ENCODE measurements around the gene PHF2. TPM values are rescaled to one million over a fixed set of nuclear protein-coding genes. Genes with fewer than 3 reads are reported as not detected.

Gene PHF2
- total RNA-seq, 2 donors from 2014 or later, result 32.4 to 32.9 TPM

- WGBS, result 90% methylated on average over 4 of the region's 4 CpGs
- Histone ChIP-seq H3K36me3 (peaks cover under 1 to 6% of the 10 kb centered on the region in 2 donors), H3K27ac (no peak overlapping the region), H3K27me3 (replicated peaks; ENCODE audit: insufficient read depth) (no peaks in the 10 kb centered on the region), H3K4me1 (replicated peaks) (no peaks in the 10 kb centered on the region), H3K9me3 (no peaks in the 10 kb centered on the region), H3K4me3 (no peak overlapping the region)
- intact Hi-C loops (cut with DNase I), result no loop called here
- no peak for DNase-seq (ENCODE audit: low spot score)
- TF ChIP-seq POLR2AphosphoS5 (IDR thresholded peaks at IDR 0.05) (no peak), CTCF (IDR thresholded peaks at IDR 0.05) (no peak), POLR2A (IDR thresholded peaks at IDR 0.05) (no peak)
These were observed 83.4 kb downstream of the PHF2 start for GRCh38 chr9:93659837-93660177.

- Histone ChIP-seq H3K27me3 (replicated peaks; ENCODE audit: insufficient read depth) (no peaks in the 10 kb centered on the region), H3K36me3 (peaks cover 2 to 6% of the 10 kb centered on the region in 2 donors), H3K4me1 (replicated peaks) (no peaks in the 10 kb centered on the region), H3K4me3 (no peak overlapping the region), H3K9me3 (no peaks in the 10 kb centered on the region), H3K27ac (no peak overlapping the region)
- WGBS, result 78% methylated on average over 5 of the region's 5 CpGs
- no peak for DNase-seq (ENCODE audit: low spot score)
- TF ChIP-seq POLR2A (IDR thresholded peaks at IDR 0.05) (no peak), CTCF (IDR thresholded peaks at IDR 0.05) (no peak), POLR2AphosphoS5 (IDR thresholded peaks at IDR 0.05) (no peak)
- intact Hi-C loops (cut with DNase I), result no loop called here
These were observed 84.1 kb downstream of the PHF2 start for GRCh38 chr9:93660352-93661046.

- no peak for DNase-seq (ENCODE audit: low spot score)
- Histone ChIP-seq H3K9me3 (no peaks in the 10 kb centered on the region), H3K4me1 (replicated peaks) (no peaks in the 10 kb centered on the region), H3K4me3 (no peak overlapping the region), H3K27me3 (replicated peaks; ENCODE audit: insufficient read depth) (no peaks in the 10 kb centered on the region), H3K36me3 (peaks cover 5 to 6% of the 10 kb centered on the region in 2 donors), H3K27ac (no peak overlapping the region)
- TF ChIP-seq CTCF (IDR thresholded peaks at IDR 0.05) (no peak), POLR2AphosphoS5 (IDR thresholded peaks at IDR 0.05) (no peak), POLR2A (IDR thresholded peaks at IDR 0.05) (no peak)
- 100% methylated on average over 1 of the region's 1 CpG for WGBS
- intact Hi-C loops (cut with DNase I), result no loop called here
These were observed 85.2 kb downstream of the PHF2 start for GRCh38 chr9:93661591-93661990.

GRCh38 chr9:93662016-93662638 lies 85.7 kb downstream of the PHF2 start:
- no peaks in the 10 kb centered on the region for H3K9me3 ChIP-seq
- H3K27ac ChIP-seq, result no peak overlapping the region
- WGBS, result 97% methylated on average over 4 of the region's 4 CpGs
- no peak overlapping the region for H3K4me3 ChIP-seq
- no peak for DNase-seq (ENCODE audit: low spot score)
- peaks cover 5 to 6% of the 10 kb centered on the region in 2 donors for H3K36me3 ChIP-seq
- H3K4me1 ChIP-seq (replicated peaks), result no peaks in the 10 kb centered on the region
- H3K27me3 ChIP-seq (replicated peaks; ENCODE audit: insufficient read depth), result no peaks in the 10 kb centered on the region
- TF ChIP-seq POLR2AphosphoS5 (IDR thresholded peaks at IDR 0.05) (no peak), CTCF (IDR thresholded peaks at IDR 0.05) (no peak), POLR2A (IDR thresholded peaks at IDR 0.05) (no peak)
- intact Hi-C loops (cut with DNase I), result no loop called here
